Tibial nerve (tissue), 3 donors: Measurements from ENCODE around the gene RNASE7.

Experiments
- POLR2A ChIP-seq, 2 donors: fragments of 450-650 bp; IDR thresholded peaks; one replicate each; pipeline ENCODE4 v1.6.1; 2017; ENCODE audit warnings: antibody characterized with exemption in 2 of 2, mild to moderate bottlenecking in 2 of 2, moderate library complexity in 2 of 2
- TF ChIP-seq, protein P1 (sequence below), 5 experiments: fragments of 200-600 bp in 3 of 5; fragments of 450-650 bp in 2 of 5; sonication (generic) in 3 of 5; IDR thresholded peaks; one replicate each; pipeline ENCODE4 v1.5.1; 2016 to 2019; ENCODE audit warnings: antibody characterized with exemption in 5 of 5, mild to moderate bottlenecking in 3 of 5, moderate library complexity in 2 of 5

DNA sequence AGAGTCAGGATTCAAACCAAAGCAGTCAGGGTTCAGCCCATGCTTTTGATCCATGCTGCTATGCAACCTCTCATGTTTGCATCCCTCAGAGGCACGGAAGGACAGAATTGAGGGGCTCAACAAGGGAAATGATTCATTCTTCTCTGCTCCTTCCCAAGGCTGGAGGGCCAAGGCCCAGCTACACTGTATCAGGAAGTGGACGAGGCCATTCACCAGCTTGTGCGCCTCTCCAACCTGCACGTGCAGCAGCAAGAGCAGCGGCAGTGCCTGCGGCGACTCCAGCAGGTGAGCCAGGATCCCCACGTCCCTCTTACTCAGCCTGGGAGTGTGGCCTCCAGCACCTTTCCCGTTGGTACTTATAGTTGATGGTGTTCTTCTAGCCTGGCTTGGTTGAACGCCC is 36.6 kb downstream of the RNASE7 start:
- TF ChIP-seq, protein P1, sequence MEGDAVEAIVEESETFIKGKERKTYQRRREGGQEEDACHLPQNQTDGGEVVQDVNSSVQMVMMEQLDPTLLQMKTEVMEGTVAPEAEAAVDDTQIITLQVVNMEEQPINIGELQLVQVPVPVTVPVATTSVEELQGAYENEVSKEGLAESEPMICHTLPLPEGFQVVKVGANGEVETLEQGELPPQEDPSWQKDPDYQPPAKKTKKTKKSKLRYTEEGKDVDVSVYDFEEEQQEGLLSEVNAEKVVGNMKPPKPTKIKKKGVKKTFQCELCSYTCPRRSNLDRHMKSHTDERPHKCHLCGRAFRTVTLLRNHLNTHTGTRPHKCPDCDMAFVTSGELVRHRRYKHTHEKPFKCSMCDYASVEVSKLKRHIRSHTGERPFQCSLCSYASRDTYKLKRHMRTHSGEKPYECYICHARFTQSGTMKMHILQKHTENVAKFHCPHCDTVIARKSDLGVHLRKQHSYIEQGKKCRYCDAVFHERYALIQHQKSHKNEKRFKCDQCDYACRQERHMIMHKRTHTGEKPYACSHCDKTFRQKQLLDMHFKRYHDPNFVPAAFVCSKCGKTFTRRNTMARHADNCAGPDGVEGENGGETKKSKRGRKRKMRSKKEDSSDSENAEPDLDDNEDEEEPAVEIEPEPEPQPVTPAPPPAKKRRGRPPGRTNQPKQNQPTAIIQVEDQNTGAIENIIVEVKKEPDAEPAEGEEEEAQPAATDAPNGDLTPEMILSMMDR (IDR thresholded peaks at IDR 0.05) = no peak
- TF ChIP-seq POLR2A (IDR thresholded peaks at IDR 0.05) = no peak
